Measurements from ENCODE around the gene BICRA. TPM values are rescaled to one million over a fixed set of nuclear protein-coding genes. Genes with fewer than 3 reads are reported as not detected.
"Not testable (repeated sequence)": the region's sequence is repeated elsewhere in the genome, so short reads cannot be mapped to it uniquely, and the experiment has no call there.

Gene BICRA
- total and polyA plus RNA-seq, 2 donors from 2014 or later, result 3.2 to 14.7 TPM

- intact Hi-C loops (cut with DNase I), result no loop called here
- no peak for TF ChIP-seq CTCF (IDR thresholded peaks at IDR 0.05; ENCODE audit: borderline replicate concordance, extremely low read depth, insufficient read depth)
- no peak overlapping the region for H3K4me3 ChIP-seq (ENCODE audit: low read length in 3 of 3)
- no peaks in the 10 kb centered on the region for H3K27me3 ChIP-seq (ENCODE audit: control insufficient read depth, insufficient read depth, low read length)
- peaks cover 0 to 12% (median 0%) of the 10 kb centered on the region in 3 donors for H3K4me1 ChIP-seq (ENCODE audit: control insufficient read depth in 2 of 3, insufficient read depth in 2 of 3, low read depth in 1 of 3, low read length in 3 of 3)
- H3K27ac ChIP-seq (ENCODE audit: low read depth in 2 of 2, low read length in 2 of 2), result no peak overlapping the region
- FAIRE-seq (no peak), DNase-seq (peak in 1 of 5 donors; percentile 23)
- H3K36me3 ChIP-seq (ENCODE audit: control insufficient read depth in 2 of 3, insufficient read depth in 3 of 3, low read length in 3 of 3), result no peaks in the 10 kb centered on the region
- H3K9ac ChIP-seq (ENCODE audit: low read length in 3 of 3), result no peak overlapping the region
- H3K9me3 ChIP-seq (ENCODE audit: control insufficient read depth in 2 of 3, insufficient read depth in 1 of 3, low read length in 3 of 3), result no peaks in the 10 kb centered on the region
These were observed 52.7 kb downstream of the BICRA start for GRCh38 chr19:47661611-47662010.

- H3K27ac ChIP-seq (ENCODE audit: low read depth in 2 of 2, low read length in 2 of 2), result peak overlapping the region; percentile 18 to 96
- H3K4me3 ChIP-seq (ENCODE audit: low read length in 3 of 3), result no peak overlapping the region
- peaks cover 0 to 12% (median 0%) of the 10 kb centered on the region in 3 donors for H3K4me1 ChIP-seq (ENCODE audit: control insufficient read depth in 2 of 3, insufficient read depth in 2 of 3, low read depth in 1 of 3, low read length in 3 of 3)
- FAIRE-seq (no peak), DNase-seq (no peak)
- H3K27me3 ChIP-seq (ENCODE audit: control insufficient read depth, insufficient read depth, low read length), result no peaks in the 10 kb centered on the region
- TF ChIP-seq CTCF (IDR thresholded peaks at IDR 0.05; ENCODE audit: borderline replicate concordance, extremely low read depth, insufficient read depth), result no peak
- intact Hi-C loops (cut with DNase I), result no loop called here
- H3K9ac ChIP-seq (ENCODE audit: low read length in 3 of 3), result peak overlapping the region in 1 of 3 donors; percentile 20
- no peaks in the 10 kb centered on the region for H3K9me3 ChIP-seq (ENCODE audit: control insufficient read depth in 2 of 3, insufficient read depth in 1 of 3, low read length in 3 of 3)
- no peaks in the 10 kb centered on the region for H3K36me3 ChIP-seq (ENCODE audit: control insufficient read depth in 2 of 3, insufficient read depth in 3 of 3, low read length in 3 of 3)
These were observed 54.5 kb downstream of the BICRA start for GRCh38 chr19:47663435-47663910.

GRCh38 chr19:47663911-47664771 is 55.2 kb downstream of the BICRA start:
- Histone ChIP-seq H3K27ac (ENCODE audit: low read depth in 2 of 2, low read length in 2 of 2) (peak overlapping the region; percentile 84 to 96), H3K9me3 (ENCODE audit: control insufficient read depth in 2 of 3, insufficient read depth in 1 of 3, low read length in 3 of 3) (no peaks in the 10 kb centered on the region), H3K27me3 (ENCODE audit: control insufficient read depth, insufficient read depth, low read length) (no peaks in the 10 kb centered on the region), H3K9ac (ENCODE audit: low read length in 3 of 3) (peak overlapping the region in 1 of 3 donors; percentile 41), H3K4me3 (ENCODE audit: low read length in 3 of 3) (no peak overlapping the region), H3K36me3 (ENCODE audit: control insufficient read depth in 2 of 3, insufficient read depth in 3 of 3, low read length in 3 of 3) (no peaks in the 10 kb centered on the region), H3K4me1 (ENCODE audit: control insufficient read depth in 2 of 3, insufficient read depth in 2 of 3, low read depth in 1 of 3, low read length in 3 of 3) (peaks cover 0 to 12% (median 0%) of the 10 kb centered on the region in 3 donors)
- intact Hi-C loops (cut with DNase I), result no loop called here
- FAIRE-seq, result no peak
- no peak for TF ChIP-seq CTCF (IDR thresholded peaks at IDR 0.05; ENCODE audit: borderline replicate concordance, extremely low read depth, insufficient read depth)
- peak in 2 of 5 donors; percentile 7 to 83 for DNase-seq

GRCh38 chr19:47668556-47668955 is 59.6 kb downstream of the BICRA start:
- H3K4me1 ChIP-seq (ENCODE audit: control insufficient read depth in 2 of 3, insufficient read depth in 2 of 3, low read depth in 1 of 3, low read length in 3 of 3); intact Hi-C loops (cut with DNase I); FAIRE-seq; H3K36me3 ChIP-seq (ENCODE audit: control insufficient read depth in 2 of 3, insufficient read depth in 3 of 3, low read length in 3 of 3); H3K4me3 ChIP-seq (ENCODE audit: low read length in 3 of 3); H3K27ac ChIP-seq (ENCODE audit: low read depth in 2 of 2, low read length in 2 of 2); DNase-seq; H3K9me3 ChIP-seq (ENCODE audit: control insufficient read depth in 2 of 3, insufficient read depth in 1 of 3, low read length in 3 of 3); H3K9ac ChIP-seq (ENCODE audit: low read length in 3 of 3); H3K27me3 ChIP-seq (ENCODE audit: control insufficient read depth, insufficient read depth, low read length): not testable (repeated sequence)
